NCI-H2196 treated with DMSO at 0.1 percent for 48 hours (cell line): ENCODE results near the gene MAN2A1.
A peak's percentile ranks its signal among the peaks of the same experiment; 100 is the strongest.

Source experiments
- DNase-seq: peaks from one replicate; lab custom pipeline; 2025; ENCODE audit not compliant: unreplicated experiment; lab: John Stamatoyannopoulos, UW

Gene MAN2A1

DNA sequence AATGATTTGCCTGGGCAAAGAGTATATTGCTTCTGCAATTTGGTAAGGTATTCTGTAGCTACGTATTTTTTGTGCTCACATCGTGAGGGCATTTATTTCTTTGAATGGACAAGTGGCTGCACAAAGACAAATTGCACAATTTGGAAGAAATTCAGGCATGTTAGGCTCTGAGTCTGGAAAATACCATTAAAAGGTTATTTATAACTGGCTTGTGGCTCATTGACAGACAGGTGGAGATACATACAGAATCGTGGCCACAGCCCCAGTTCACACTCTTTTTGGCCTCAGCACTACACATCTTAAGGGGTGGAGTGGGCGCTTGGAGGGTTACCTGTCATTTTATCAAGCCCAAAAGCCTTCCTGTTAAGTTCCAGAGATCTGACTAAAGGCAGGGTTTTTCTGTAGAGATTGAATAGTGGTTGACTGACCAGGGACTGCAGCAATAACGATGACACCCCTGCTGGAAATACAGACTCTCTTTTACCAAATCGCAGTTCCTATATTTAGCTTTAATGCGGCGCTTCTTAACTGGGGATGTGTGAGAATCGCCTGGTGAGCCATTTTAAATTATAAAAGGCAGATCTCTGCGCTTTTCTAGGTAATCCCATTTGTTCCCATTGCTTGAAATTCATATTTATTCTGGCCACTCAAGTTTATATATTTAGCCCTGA is 14.7 kb downstream of the MAN2A1 start:
- DNase-seq = no peak

DNA sequence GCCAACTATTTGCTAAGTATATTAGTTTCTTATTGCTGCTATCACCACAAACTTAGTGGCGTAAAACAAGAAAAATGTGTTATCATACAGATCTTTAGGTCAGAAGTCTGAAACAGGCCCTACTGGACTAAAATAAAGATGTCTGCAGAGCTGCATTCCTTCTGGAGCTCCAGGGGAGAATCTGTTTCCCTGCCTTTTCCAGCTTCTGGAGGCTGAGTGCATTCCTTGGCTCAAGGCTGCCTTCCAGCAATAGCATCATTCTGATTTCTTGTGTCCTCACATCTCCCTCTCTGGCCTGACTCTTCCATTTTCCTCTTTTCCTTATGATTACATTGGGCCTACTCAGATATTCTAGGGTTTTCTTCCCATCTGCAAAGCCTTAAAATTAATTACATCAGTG is 15.9 kb downstream of the MAN2A1 start:
- DNase-seq = no peak

DNA sequence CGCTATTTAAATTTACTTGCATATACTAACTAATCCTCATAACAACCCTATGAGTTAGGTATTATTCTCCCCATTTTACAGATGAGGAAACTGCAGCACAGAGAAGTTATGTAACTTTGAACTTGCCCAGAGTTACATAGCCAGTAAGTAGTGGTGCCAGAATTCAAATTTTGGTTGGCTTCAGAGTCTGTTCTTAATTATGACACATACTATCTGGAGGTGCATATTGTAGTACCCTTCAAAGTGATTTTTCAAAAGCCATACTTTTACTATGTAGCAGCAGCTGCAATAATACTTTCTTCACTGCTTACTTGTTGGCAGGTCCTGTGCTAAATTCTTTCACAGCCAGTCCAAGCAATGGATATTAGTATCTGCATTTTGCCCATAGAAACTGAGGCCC is 16.4 kb downstream of the MAN2A1 start:
- DNase-seq = no peak

GRCh38 chr5:109707531-109707930 is 17.8 kb downstream of the MAN2A1 start:
- no peak for DNase-seq

DNA sequence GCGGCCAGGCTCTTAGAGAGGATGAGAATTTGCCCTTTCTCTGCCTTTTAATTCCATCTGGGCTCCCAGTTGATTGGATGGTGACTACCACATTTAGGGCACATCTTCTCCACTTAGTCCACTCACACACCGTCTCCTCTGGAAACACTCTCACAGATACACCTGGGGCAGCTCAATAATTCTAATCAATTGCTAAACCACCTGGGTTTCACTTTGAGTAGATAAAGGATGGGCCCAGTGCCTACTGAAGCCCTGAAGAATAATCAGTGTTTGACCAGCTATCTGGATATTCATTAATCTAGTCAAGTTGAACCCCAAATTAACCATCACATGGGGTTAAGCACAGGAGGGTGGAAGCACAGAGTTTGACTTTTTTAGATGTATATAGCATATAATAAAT is 19.1 kb downstream of the MAN2A1 start:
- DNase-seq = no peak

- DNase-seq = no peak
These were observed 19.5 kb downstream of the MAN2A1 start for GRCh38 chr5:109709225-109709624.

- DNase-seq = no peak
These were observed 21.9 kb downstream of the MAN2A1 start for GRCh38 chr5:109711673-109712072.

- DNase-seq = no peak
These were observed 23.7 kb downstream of the MAN2A1 start for GRCh38 chr5:109713453-109713852.

DNA sequence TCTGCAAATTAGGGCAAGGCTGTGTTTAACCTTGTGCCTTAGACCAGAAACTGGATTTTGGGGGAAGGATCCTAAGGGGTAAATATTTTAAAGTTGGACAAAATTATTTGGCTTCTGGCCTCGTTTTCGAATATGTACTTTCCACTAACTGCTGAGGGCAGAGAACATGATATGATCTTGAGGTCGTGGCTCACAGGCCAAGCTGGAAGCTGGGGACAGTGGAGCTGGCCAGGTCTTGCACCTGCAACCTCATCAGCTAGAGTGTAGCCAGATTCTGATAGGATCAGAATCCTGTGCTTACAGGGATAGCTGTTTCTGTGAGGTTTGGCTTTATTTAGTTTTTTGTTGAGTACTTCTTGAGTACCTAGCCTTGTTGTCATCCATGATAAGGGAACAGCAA is 24.9 kb downstream of the MAN2A1 start:
- no peak for DNase-seq

GRCh38 chr5:109718216-109718615 is 28.5 kb downstream of the MAN2A1 start:
- DNase-seq = no peak

GRCh38 chr5:109718632-109719031 is 28.9 kb downstream of the MAN2A1 start:
- no peak for DNase-seq

GRCh38 chr5:109719978-109720377 is 30.3 kb downstream of the MAN2A1 start:
- no peak for DNase-seq

DNA sequence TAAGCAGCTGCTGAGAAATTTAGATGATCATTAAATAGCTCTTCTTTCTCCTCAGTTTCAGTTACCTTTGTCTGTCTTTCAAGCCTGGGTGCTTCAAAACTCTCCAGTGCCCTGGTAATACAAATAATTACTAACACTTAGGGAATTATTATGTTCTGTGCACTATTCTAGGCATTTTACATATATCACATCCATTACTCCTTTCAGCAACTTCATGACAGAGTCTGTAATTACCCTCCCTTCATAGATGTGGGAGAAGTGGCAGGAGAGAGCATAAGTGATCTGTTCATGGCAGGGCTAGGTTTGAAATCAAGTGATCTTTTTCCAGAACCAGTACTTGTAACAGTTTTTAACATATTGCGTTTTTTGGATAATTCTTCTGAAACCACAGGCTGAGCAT is 32.0 kb downstream of the MAN2A1 start:
- no peak for DNase-seq

DNA sequence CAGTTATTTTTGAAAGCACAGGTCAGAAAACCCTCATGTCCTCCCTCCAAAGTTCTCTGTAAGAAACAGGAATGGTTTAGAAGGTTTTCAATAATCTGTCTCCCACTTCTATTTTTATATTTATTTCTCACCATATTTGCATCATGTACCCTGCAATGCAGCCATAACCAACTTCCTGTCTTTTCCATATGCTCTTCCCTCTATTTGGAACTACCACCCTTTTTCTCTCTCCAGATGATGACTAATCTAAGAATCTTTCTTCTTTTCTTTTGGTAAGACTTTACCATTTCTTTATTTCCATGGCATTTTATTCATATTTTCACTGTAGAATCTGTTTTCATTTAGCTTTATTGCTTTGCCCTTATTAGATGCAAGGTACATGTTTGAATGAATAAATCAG is 33.9 kb downstream of the MAN2A1 start:
- no peak for DNase-seq

- no peak for DNase-seq
These were observed 35.4 kb downstream of the MAN2A1 start for GRCh38 chr5:109725135-109725534.

DNA sequence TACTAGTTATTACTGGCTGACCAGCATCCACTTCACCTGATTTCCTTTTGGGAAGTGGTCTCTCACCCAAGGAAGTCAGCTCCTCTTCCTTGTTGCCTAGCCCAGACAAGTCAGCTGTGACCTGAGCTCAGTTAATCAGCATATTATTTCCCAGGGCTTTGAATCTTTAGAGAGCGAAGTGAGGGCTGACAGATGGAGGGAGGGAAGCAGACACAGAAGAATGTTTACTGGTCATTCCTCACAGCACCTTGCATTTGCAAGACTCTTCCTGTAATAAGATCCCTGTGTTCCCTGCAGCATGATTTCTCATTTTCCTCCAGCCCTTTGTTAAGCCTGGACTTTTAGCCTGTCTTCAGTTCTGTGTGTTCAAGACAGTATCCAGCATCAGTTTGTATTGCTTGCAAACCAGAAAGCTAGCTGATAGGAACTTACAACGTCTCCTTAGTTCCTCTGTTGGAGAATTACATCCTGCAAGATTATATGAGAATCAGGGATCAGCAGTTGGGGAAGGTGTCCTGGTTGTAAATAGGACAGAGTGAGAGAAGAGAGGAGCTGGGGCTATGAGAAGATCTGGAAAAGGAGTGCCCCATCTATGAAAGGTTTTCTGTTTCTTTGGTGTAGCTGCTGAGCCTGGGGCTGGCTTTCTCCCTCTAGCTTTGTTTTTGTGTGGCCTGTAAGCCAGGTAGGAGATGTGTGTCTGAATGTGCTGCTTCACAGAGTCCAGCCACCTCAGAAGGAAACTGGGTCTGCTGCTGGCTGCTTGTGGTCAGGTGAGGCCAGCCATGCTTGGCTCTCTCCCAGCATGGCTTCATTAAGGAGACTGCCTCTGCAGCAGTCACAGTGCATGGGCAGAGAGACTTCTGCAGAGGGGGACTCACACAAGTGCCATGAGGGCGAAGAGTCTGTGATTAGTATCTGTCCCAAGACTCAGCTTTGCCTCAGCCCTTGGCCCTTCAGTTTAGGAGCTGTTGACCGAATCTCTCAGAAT is 50.3 kb downstream of the MAN2A1 start:
- peak; percentile 36 for DNase-seq

GRCh38 chr5:109740966-109741365 is 51.2 kb downstream of the MAN2A1 start:
- no peak for DNase-seq

- no peak for DNase-seq
These were observed 51.7 kb downstream of the MAN2A1 start for GRCh38 chr5:109741390-109741789.

- DNase-seq = no peak
These were observed 53.4 kb downstream of the MAN2A1 start for GRCh38 chr5:109743041-109743531.

DNA sequence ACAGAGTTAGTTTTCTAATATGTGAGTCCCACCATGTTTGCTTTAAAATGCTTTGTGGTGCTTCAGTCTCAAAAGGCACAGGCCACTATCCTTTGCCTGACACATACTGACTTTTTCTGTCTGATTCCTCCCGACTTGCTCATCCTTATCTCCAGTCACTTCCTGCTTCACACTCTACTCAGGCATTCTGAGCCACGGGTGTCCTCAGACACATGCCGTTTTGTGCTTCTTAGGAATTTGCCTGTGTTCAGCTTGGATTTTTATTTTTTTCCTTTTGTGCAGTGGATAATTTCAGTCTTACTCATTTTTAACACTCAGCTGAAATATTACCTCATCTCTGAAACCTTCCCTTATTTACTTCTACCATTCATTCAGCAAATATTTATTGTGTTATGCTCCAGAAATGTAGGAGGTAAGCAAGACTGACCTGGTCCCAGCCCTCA is 54.1 kb downstream of the MAN2A1 start:
- no peak for DNase-seq

DNA sequence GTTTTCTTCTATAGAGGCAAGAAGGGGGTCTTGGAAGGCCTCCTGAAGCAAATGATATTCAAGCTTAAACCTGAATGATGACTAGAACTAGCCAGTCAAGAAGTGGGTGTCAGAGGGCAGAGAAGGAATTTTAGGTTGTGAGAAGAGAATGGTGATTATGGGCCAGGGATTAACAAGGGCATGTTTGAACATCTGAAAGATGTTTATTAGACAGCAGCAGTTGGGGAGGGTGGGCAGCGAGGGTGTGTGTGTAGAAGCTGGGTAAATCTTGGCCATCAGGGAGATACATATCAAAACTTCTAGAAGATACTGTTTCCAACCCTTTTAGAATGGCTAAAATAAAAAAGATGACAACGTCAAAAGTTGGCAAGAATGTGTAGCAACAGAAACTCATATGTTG is 54.5 kb downstream of the MAN2A1 start:
- no peak for DNase-seq

- no peak for DNase-seq
These were observed 58.8 kb downstream of the MAN2A1 start for GRCh38 chr5:109748546-109748945.
